NCI-H2196 (cell line): ENCODE measurements around the gene RGS7.
A peak's percentile ranks its signal among the peaks of the same experiment; 100 is the strongest.
"Not testable (repeated sequence)": the region's sequence is repeated elsewhere in the genome, so short reads cannot be mapped to it uniquely, and the experiment has no call there.

Experiments used
- DNase-seq: peaks from one replicate; lab custom pipeline; 2025; ENCODE audit not compliant: unreplicated experiment; lab: John Stamatoyannopoulos, UW

Gene RGS7

DNA sequence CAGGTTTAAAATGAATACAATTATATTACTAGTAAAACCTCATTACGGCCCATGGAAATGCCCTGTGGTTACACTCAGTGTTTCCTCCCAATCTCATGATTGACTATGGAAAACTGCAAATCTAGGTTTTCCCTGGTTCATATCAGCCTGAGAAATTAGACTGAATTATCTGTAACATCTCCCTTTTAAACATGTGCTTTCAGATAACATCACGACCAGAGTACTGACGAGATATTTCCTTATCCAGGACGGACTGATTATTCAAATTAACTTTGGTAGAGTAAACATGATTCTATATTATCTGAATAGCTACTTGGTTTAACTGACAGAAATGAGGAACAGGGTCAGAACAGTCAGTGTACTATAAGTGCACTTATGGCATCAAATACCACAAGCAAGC, 82.3 kb downstream of the RGS7 start:
- no peak for DNase-seq

DNA sequence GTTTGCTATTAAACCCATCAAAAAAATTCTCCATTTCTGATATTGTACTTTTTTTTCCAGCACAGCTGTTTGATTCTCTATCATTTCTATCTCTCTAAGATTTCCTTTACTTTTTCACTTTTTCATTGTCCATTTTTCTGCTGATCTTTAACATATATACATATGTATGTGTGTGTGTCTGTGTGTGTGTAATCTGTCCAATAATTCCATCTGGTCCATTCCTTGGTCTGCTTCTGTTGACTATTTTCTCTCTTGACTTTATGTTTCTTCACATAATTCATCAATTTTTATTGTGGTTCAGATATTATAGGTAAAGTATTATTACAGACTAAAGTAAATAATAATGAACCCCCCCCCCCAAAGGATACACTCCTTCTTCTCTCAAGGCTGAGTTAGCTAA, 84.2 kb downstream of the RGS7 start:
- DNase-seq: no peak

DNA sequence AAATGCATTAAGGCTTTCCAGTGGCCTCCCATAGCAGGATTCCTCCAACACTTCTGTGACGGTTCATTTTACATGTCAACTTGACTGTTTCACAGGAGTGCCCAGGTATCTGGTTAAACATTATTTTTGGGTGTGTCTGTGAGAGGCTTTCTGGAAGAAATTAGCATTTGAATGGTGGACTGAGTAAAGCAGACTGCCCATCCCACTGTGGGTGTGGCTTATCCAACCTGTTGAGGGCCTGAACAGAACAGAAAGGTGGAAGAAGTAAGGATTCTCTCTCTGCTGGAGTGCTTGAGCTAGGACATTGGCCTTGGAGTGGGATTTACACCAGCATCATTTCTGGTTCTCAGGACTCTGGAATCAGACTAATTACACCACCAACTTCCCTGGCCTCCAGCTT, 85.6 kb downstream of the RGS7 start:
- DNase-seq: no peak

DNA sequence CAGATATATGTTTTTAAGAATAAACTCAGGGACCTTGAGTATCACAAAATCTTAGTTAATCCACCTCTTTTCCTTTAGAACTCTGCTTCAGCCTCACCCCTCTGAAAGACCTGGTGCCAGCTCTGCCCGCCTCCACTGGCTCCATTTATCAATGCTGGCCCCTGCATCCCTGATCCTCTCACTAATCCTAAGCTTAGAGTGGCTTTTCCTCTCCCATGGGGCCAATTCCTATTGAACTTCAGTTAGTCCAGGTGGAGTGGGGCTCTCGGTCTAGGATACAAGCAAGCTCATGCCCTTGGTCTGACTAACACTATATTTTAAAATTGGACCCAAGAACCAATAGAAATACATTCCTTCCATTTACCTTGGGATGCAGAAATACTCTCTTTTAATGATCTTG, 87.0 kb downstream of the RGS7 start:
- no peak for DNase-seq

DNA sequence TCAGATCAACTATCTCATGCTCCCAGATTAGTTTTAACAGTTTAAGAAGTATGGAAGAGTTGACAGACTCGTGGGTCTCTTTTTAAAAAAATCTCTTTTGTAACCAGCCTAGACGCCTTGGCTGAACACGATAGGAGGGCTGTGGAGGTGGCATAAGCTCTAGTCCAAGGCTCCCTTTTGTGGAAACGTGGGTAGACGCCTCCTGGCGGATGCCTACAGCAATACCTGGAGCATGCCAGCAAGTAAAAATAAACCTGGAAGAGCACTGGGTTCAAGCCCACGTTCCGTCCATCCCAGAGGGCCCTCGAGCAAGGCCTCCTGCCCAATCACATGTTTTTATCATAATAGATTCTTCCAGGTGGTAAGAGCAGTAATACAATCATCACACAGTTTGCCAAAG, 87.9 kb downstream of the RGS7 start:
- no peak for DNase-seq

DNA sequence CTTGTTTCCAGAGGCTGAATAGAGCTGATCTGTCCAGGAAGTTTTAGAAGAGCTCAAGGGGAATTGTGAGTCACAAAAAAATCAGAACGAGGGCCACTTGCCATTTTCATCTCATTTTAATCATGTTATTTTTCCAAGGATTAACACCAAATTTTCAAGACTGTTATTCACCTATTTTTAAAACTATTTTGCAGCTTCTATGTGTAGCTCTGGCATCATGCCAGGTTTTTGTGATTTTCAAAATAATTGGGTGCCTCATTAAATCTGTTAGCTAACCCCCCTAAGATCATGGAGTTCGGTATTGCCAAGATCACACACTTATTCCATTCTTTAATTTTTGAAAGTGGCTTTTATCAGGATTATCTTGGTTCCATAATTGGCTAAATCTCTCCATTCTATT, 90.9 kb downstream of the RGS7 start:
- no peak for DNase-seq

DNA sequence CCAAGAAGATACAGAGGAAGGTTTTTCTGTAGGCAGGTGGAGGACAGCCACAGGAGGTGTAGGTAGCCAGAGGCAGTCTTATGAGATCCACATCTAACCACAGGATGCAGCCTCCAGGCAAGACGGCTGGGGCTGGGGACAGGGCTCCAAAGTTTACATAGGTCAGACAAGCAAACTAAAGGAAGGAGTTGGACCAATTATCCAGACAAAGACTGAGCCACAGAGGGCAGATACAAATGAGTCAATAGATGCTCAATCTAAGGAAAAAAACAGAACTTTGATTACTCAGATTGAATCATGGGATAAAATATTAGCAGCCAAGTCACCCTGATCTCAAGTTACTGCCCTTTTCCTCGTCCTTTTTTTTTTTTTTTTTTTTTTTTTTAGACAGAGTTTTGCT, 91.6 kb downstream of the RGS7 start:
- DNase-seq: no peak

DNA sequence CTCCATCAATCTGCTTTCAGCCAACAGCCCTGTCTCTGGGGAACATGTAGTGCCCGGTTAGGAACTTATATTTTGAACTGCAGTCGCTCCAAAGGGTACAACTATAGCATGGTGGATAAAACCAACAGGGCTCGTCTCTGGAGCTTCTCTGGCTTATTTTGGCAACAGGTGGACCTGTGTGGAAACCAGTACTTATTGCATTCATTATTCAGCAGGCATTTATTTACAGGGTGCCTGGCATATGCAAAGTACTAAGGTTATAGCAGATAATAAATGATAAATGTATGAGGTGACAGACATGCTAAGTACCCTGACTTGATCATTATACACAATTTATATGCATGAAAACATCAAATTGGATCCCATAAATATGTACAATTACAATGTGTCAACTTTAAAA, 93.7 kb downstream of the RGS7 start:
- DNase-seq: no peak

DNA sequence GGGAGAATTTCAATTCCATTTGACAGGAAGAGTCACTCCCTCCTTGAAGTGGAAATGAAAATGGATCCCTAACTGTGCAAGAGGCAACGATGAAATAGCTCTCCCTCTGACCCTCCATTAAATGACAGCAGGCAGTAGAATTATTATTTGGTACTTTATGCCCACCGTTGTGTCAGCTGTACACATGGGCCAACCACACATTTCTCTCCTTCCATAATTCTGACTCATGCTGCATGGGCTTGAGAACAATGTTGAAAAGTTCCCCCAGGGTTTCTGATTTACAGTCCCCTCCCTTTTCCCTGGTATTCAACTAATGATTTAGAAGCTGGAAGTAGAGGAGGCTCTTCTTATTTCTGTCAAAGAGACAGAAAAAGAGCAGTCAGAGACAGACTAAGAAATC, 103.5 kb downstream of the RGS7 start:
- DNase-seq: no peak

DNA sequence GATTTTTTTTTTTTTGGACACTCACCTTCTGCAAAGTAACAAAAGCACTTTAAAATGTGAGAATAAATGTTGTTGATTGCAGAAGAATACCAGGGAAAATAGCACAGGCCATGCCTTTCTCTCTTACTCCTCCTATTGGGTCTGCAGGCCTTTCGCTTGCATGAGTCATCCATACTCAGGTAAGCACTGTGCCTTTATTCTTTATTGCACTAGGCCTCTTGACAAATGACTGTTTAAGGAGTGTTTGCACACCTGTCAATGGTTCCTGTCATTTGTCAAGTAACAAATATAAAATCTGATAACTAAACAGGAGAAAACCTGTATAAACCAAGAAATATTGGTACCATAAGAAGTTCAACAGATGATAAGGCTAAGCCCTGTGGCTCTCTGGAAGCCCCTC, 106.5 kb downstream of the RGS7 start:
- DNase-seq: peak; percentile 61

DNA sequence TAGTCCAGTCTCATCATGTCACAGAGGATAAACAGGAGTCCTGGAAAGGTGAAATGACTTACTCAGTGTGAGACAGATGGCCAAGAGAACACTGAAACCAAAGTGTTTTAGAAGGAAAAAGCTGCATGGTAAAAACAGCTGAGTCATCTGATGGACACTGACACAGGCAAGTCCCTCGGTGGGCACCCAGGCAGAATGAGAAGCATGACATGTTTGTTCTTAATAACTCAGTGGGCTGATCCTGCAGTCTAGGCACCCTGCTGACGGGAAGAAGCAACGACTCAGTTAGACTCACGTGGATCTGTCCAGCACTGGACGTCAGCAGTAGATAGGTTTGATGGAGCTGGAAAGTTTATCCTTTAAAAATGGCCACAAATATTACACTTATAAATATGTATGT, 116.9 kb downstream of the RGS7 start:
- DNase-seq: no peak

DNA sequence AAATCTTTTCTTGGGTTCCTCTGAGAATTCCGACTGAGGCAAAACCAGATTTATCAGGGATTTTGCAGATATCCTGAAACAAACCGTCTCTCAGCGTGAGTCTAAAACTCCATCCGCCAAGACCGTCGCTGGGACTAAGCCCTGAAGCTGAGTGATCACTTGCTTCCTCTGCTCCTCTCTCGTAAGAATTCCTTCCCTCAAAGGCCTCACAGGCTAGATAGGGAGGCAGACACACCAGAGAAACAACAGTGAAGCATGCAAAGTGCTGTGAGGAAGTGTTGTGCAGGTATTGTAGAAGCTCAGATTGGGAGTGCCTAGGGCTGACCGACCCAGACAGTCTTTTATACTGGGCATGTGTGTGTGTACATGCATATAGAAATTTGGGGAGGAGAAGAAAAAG, 119.1 kb downstream of the RGS7 start:
- no peak for DNase-seq

DNA sequence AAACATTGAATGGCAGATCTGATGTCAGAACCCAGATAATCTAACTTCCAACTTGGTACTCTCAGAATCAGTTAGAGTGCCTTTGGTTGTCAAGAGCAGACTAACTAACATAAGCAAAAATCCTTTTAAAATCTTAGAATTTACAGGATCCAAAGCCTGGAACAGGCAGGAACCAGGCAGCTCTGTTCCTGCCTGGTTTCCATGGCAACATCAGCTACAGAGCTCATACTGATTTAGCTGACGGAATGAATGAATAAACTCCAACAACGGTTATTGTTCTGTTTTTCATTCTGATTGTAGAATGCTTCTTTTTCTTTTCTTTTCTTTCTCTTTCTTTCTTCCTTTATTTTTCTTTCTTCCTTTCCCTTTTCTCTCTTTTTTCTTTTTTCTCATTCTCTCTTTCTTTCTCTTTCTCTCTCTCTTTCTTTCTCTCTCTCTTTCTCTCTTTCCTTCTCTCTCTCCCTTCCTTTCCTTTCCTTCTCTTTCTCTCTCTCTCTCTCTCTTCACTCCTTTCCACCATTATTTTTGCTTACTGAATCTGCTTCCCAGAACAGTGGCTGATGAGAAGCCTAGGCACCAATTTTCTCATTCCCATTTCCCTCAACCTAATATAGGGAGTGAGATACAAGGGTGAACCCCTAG, 121.6 kb downstream of the RGS7 start:
- DNase-seq: no peak

DNA sequence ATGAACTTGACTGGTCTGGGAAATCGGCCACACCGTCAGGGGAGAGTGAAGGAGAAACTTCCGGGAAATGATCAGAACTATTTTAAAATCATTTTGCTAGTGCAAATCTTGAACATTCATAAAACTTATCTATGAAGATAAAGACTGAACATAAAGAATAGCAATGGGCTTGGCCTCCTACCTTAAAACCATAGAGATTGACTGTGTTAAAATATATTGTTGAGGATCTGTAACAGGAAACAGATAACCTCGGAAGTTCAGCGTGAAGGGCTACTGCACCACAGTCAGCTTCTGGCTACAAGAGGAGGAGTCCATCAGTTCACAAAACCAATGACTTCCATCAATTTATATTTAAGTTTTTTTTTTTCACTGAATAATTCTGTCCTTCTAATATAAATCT, 127.3 kb downstream of the RGS7 start:
- DNase-seq: no peak

DNA sequence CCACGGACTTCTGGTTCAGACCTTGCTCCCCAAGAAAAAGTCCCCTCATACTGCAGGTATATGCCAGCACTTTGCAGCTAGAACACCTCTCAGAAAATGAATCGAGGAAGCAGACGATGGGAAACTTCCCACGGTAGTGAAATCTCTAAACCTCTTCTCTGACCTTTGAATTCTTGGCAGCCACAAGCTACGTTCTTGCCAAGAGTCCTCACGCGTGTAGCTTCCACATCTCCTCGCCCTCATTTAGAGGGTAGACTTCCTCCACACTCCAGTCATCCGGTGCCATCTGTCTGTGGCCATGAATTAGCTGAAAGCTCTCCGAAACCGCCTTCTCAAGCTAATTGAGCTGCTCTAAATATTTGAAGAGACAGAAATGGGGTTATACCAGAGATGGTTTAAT, 127.8 kb downstream of the RGS7 start:
- DNase-seq: no peak

DNA sequence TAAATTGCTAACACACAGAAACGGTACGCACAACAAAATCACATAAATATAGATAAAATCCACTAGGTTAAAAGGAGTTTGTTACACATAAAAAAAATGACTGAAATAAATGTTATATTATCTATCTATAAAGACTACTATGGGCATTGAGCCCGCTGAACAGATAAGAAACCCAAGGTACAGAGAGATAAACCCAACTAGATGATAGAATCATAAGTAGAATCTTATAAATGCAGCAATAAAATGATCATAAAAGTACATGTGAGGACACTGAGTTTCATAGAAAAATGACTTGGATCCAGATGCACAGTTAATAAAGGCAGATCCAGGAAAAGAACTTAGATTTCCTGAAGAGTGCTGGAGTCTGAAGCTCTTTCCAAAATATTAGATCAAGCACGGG, 128.7 kb downstream of the RGS7 start:
- no peak for DNase-seq

DNA sequence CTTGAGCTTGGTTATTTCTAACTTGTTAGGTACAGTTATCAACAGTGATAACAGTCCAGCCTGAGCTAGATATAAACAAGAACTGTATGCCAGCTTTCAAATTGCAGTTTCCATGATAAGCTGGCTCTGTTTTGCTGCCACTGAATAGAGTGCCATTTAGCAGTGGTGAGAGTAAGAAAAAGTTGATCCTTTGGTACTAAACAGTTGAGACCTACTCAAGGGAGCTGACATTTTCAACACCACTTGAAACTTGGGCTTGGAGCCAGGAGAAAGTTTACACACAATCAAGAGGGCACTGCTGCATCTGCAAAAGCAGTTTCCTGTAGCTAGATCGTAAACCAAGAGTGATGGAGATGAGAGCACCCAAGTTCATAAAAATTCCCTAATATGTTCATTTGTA, 131.3 kb downstream of the RGS7 start:
- DNase-seq: peak; percentile 14

DNA sequence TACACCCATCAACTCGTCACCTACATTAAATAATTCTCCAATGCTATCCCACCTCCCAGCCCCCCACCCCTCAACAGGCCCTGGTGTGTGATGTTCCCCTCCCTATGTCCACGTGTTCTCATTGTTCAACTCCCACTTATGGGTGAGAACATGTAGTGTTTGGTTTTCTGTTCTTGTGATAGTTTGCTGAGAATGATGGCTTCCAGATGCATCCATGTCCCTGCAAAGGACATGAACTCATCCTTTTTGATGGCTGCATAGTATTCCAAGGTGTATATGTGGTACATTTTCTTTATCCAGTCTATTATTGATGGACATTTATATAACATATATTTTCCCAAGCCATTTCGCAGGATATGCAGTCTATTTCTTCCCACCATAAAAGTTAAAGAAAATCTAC, 132.8 kb downstream of the RGS7 start:
- not testable (repeated sequence) for DNase-seq

DNA sequence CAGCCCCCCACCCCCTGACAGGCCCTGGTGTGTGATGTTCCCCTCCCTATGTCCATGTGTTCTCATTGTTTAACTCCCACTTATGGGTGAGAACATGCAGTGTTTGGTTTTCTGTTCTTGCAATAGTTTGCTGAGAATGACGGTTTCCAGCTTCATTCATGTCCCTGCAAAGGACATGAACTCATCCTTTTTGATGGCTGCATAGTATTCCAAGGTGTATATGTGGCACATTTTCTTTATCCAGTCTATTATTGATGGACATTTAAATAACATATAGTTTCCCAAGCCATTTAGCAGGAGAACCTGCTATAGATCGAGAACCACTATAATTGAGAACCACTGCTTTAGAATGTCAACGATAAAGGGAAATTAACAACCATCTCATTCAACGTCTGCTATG, 134.2 kb downstream of the RGS7 start:
- not testable (repeated sequence) for DNase-seq

DNA sequence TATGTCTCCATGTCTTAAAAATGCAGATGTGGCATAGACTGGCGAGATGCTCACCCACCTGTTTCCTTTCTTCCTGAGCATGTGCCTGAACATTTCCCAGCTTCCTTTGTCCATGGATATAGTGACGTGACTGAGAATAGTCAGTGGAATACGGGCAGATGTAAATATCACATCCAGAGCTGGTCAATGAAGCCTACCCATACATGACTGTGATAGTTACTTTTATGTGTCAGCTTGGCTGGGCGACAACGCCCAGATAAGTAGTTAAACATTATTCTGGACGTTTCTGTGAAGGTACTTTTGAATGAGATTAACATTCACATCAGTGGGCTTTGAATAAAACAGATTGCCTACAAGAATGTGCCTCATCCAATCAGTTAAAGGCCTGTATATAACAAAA, 135.7 kb downstream of the RGS7 start:
- DNase-seq: no peak

DNA sequence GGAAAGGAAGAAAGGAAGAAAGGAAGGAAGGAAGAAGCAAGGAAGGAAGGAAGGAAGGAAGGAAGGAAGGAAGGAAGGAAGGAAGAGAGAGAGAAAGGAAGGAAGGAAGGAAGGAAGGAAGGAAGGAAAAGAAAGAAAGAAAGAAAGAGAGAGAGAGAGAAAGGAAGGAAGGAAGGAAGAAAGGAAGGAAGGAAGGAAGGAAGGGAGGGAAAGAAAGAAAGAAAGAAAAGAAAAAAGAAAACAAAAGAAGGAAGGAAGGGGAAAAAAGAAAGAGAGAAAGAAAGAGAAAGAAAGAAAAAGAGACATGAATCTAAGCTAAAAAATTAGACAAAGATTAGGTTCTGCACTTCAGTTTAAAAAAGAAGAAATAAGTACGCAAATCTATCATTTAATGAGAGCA, 136.1 kb downstream of the RGS7 start:
- DNase-seq: not testable (repeated sequence)

DNA sequence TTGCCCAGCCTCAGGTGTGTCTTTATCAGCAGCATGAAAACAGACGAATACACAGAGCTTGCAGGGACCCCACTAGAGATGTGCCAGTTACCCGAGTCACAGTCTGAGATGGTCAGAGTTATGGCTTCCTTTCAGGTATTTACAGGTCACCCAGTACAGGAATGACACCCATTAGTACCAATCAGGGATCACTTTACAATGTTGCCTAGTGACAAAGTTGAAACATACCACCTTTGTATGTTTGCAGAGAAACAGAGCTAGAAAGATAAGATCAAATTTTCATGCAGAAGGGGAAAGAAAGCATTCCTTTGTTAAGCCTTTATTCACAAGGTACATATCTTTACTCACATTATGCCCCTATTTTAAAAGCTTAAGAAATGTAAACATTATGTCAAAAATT, 137.6 kb downstream of the RGS7 start:
- DNase-seq: peak; percentile 22

DNA sequence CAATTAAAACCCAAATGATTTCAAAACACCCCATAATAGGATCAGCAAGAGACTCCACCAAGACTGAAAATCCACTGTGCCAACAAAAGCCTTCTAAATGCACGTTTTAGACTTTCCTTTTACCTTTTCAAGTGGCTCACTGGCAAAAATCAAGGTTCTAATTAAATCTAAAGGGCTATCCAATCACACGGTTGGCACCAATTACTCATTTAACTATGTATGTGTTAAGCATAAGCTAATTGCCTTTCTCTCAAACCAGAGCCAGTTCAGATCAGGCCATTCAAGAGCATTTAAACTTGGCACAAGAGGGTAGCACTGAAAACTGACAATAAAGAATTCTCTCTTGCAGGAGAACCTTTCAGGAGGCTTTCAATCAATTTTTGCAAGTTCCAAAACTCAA, 139.5 kb downstream of the RGS7 start:
- no peak for DNase-seq

DNA sequence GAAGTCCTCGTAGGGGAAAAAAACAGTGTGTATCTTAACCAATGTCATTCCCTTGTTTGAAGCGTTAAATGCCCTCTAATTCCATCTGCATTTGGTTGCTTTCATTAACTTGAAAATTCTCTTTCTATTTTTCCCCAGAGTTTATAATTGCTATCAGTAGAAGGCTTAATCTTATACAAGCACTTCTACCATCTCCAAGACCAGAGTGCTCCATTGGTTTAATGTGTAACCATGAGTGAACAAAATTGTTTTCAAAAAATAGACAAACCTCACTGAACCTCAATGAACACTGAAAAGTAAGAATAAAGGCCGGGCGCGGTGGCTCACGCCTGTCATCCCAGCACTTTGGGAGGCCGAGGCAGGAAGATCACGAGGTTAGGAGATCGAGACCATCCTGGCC, 141.3 kb downstream of the RGS7 start:
- DNase-seq: no peak
